SK-MEL-5 (cell line): ENCODE results near the gene GFRA3. TPM values are rescaled to one million over a fixed set of nuclear protein-coding genes. Genes with fewer than 3 reads are reported as not detected.

Source experiments
- DNase-seq: peaks from one replicate; pipeline ENCODE4 v3.0.0-alpha.2; 2016; ENCODE audit warnings: low read depth, low spot score
- in situ Hi-C: cut with HindIII; loops from 2 replicates; pipeline ENCODE4 v1.10.0; 2016; ENCODE audit warnings: low sequenced_read_pairs, high pct_unique_total_duplicates, low pct_unique_long_range_greater_than_20kb
- total RNA-seq: library from RNA; depleted of rRNA; stranded (reverse); fragments of >200 nt; shearing (Covaris generic); gene quantifications from 2 replicates; pipeline ENCODE4 v1.2.3, GENCODE V29; 2014; rRNA removed

The GFRA3 gene
- total RNA-seq, 1 experiment from 2014 or later = not detected

GRCh38 chr5:138224712-138225111 is 49.7 kb downstream of the GFRA3 start:
- no peak for DNase-seq
- in situ Hi-C loops = no loop called here

- in situ Hi-C loops = no loop called here
These were observed 50.9 kb downstream of the GFRA3 start for GRCh38 chr5:138223532-138223931.

GRCh38 chr5:138216799-138217198 is 57.6 kb downstream of the GFRA3 start:
- no peak for DNase-seq
- in situ Hi-C loops = no loop called here

More at GRCh38 chr5:138223532-138223931, 50.9 kb downstream of the GFRA3 start:
- DNase-seq = no peak

- in situ Hi-C loops = no loop called here
- peak; percentile 99 for DNase-seq
These were observed 61.0 kb downstream of the GFRA3 start, which contains the start of gene CDC23 for GRCh38 chr5:138213161-138214029. TSS of gene CDC23 (minus strand) at chr5:138213323. CDS start at chr5:138213312, 11 bp downstream.

- in situ Hi-C loops = no loop called here
- no peak for DNase-seq
These were observed 61.6 kb downstream of the GFRA3 start for GRCh38 chr5:138212828-138213160.

- no peak for DNase-seq
- in situ Hi-C loops = no loop called here
These were observed 63.4 kb downstream of the GFRA3 start for GRCh38 chr5:138210985-138211384.

Other genes starting within 250 kb of the GFRA3 start
- 22.7 and 27.3 TPM in 2 replicates for gene FAM13B, start 241.5 kb downstream of the GFRA3 start, total RNA-seq
- gene WNT8A, start 190.6 kb downstream of the GFRA3 start, total RNA-seq = not detected in 2 replicates
- 8.3 and 8.5 TPM in 2 replicates for gene NME5, start 135.2 kb downstream of the GFRA3 start, total RNA-seq
- gene BRD8, start 96.0 kb downstream of the GFRA3 start, total RNA-seq = 48.2 and 50.8 TPM in 2 replicates
- gene KIF20A, start 95.5 kb downstream of the GFRA3 start, total RNA-seq = 35.9 and 41.7 TPM in 2 replicates
- 32.1 and 36.2 TPM in 2 replicates for gene CDC23, start 61.3 kb downstream of the GFRA3 start, total RNA-seq
- gene CDC25C, start 57.2 kb upstream of the GFRA3 start, total RNA-seq = 9.0 and 9.3 TPM in 2 replicates
- gene FAM53C, start 63.6 kb upstream of the GFRA3 start, total RNA-seq = 18.5 and 19.5 TPM in 2 replicates
- 42.9 and 44.3 TPM in 2 replicates for gene KDM3B, start 78.1 kb upstream of the GFRA3 start, total RNA-seq
- 0.32 and 2.7 TPM in 2 replicates for gene REEP2, start 164.4 kb upstream of the GFRA3 start, total RNA-seq
- gene EGR1, start 190.9 kb upstream of the GFRA3 start, total RNA-seq = 1.9 and 2.8 TPM in 2 replicates